Chondrocyte (in vitro differentiated cells): ENCODE measurements around the gene OPN1SW. TPM values are rescaled to one million over a fixed set of nuclear protein-coding genes. Genes with fewer than 3 reads are reported as not detected.

Experiments used
- DNase-seq: peaks from one replicate; pipeline ENCODE4 v3.0.0; 2021; ENCODE audit warnings: mixed read lengths, low spot score
- H3K27ac Mint-ChIP-seq: one replicate; pipeline ENCODE4 v1.8.0; 2021; ENCODE audit warnings: mild to moderate bottlenecking, moderate library complexity, mixed read lengths; ENCODE audit not compliant: unreplicated experiment
- H3K27me3 Mint-ChIP-seq: 2 replicates; pipeline ENCODE4 v1.8.0; 2021; ENCODE audit warnings: low read depth, mixed read lengths
- H3K36me3 Mint-ChIP-seq: 2 replicates; pipeline ENCODE4 v1.8.0; 2021; ENCODE audit warnings: low read depth, mixed read lengths
- H3K4me1 Mint-ChIP-seq: 2 replicates; pipeline ENCODE4 v1.8.0; 2021; ENCODE audit warnings: low read depth, mild to moderate bottlenecking, mixed read lengths
- H3K4me3 Mint-ChIP-seq: one replicate; pipeline ENCODE4 v1.8.0; 2021; ENCODE audit warnings: mild to moderate bottlenecking, moderate library complexity, mixed read lengths; ENCODE audit not compliant: unreplicated experiment
- H3K9me3 Mint-ChIP-seq: 2 replicates; pipeline ENCODE4 v1.8.0; 2021; ENCODE audit warnings: low read depth, mixed read lengths
- CTCF ChIP-seq: fragments of 200-600 bp; sonication (generic); IDR thresholded peaks from 2 replicates; pipeline ENCODE4 v1.5.0; 2021; ENCODE audit warnings: antibody characterized with exemption, mild to moderate bottlenecking, moderate library complexity
- total RNA-seq: library from RNA; stranded (reverse); gene quantifications from 3 replicates; pipeline ENCODE4 v1.2.1, GENCODE V29; 2021

OPN1SW gene
- total RNA-seq, 1 donor from 2014 or later = not detected

DNA sequence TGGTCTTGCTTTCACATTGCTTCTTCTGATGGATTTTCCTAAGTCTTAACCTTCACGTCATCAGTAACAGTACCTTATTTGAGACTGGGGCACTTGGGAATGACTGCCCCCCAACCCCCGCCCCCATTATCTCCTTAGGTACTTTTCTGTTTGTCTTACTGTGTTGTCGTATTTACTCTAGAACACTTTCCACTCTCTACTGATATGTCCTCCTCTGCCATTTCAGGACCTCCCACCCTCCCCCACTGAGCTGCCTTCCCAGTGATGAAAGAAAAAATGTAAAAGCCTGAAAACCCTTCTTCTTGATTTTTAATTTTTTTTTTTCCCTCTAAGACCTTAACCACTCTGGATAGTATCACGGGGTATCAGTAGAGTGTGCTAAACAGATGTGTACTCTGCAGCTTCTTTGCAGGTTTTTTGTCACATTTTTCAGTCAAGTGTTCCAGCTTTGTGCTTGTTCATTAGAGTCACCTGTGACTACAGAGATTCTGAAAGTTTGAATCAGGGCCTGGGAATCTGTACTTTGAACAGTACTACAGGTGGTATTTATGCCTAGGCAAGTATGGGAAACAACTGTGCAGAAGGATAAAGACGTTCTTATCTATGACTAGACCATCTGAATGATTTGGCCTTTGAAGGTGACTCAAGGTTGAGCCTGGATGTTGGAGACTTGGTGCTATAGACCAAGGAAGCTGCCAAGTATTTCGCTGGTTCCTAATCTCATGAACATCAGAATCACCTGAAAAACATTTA, 28.1 kb downstream of the OPN1SW start:
- Mint-ChIP-seq H3K36me3 (peaks cover 26% of the 10 kb centered on the region), H3K27ac (peak overlapping the region; percentile 72), H3K27me3 (no peaks in the 10 kb centered on the region)

GRCh38 chr7:128745706-128746105, 29.9 kb downstream of the OPN1SW start:
- no peak for DNase-seq
- Mint-ChIP-seq H3K4me1 (peaks cover 78% of the 10 kb centered on the region), H3K27me3 (no peaks in the 10 kb centered on the region), H3K4me3 (no peak overlapping the region), H3K27ac (peak overlapping the region; percentile 49), H3K9me3 (no peaks in the 10 kb centered on the region), H3K36me3 (peaks cover 24% of the 10 kb centered on the region)
- TF ChIP-seq CTCF = no peak

More for the DNA sequence above, 28.1 kb downstream of the OPN1SW start:
- DNase-seq = no peak
- no peak overlapping the region for H3K4me3 Mint-ChIP-seq
- no peaks in the 10 kb centered on the region for H3K9me3 Mint-ChIP-seq
- TF ChIP-seq CTCF = no peak
- peaks cover 62% of the 10 kb centered on the region for H3K4me1 Mint-ChIP-seq

GRCh38 chr7:128744366-128744905, 31.2 kb downstream of the OPN1SW start:
- peaks cover 72% of the 10 kb centered on the region for H3K4me1 Mint-ChIP-seq
- H3K27ac Mint-ChIP-seq = peak overlapping the region; percentile 94
- H3K4me3 Mint-ChIP-seq = peak overlapping the region; percentile 31
- H3K27me3 Mint-ChIP-seq = no peaks in the 10 kb centered on the region
- no peaks in the 10 kb centered on the region for H3K9me3 Mint-ChIP-seq
- no peak for TF ChIP-seq CTCF
- DNase-seq = no peak
- H3K36me3 Mint-ChIP-seq = peaks cover 15% of the 10 kb centered on the region

GRCh38 chr7:128743112-128743772, 32.4 kb downstream of the OPN1SW start:
- peaks cover 7% of the 10 kb centered on the region for H3K36me3 Mint-ChIP-seq
- peak overlapping the region; percentile 55 for H3K4me3 Mint-ChIP-seq
- H3K4me1 Mint-ChIP-seq = peaks cover 72% of the 10 kb centered on the region

More at GRCh38 chr7:128743112-128743772, 32.4 kb downstream of the OPN1SW start:
- Mint-ChIP-seq H3K27ac (peak overlapping the region; percentile 94), H3K27me3 (no peaks in the 10 kb centered on the region), H3K9me3 (no peaks in the 10 kb centered on the region)
- no peak for DNase-seq
- TF ChIP-seq CTCF = no peak
